Endothelial cell of umbilical vein (primary cell): ENCODE measurements around the gene TXNDC2.

Experiments
- EZH2 ChIP-seq: IDR thresholded peaks from 2 replicates; pipeline ENCODE4 v1.6.1; 2012; ENCODE audit warnings: borderline replicate concordance, low read depth, mild to moderate bottlenecking, moderate library complexity, low read length, inconsistent platforms; ENCODE audit not compliant: severe bottlenecking
- MYC ChIP-seq: IDR thresholded peaks from one replicate; pipeline ENCODE4 v1.6.1; 2011; ENCODE audit warnings: mild to moderate bottlenecking, low read depth, low read length
- POLR2A ChIP-seq: IDR thresholded peaks from 2 replicates; pipeline ENCODE4 v1.6.1; 2012; ENCODE audit warnings: low read depth, mild to moderate bottlenecking, control low read depth, low read length
- POLR2AphosphoS5 ChIP-seq: IDR thresholded peaks from 2 replicates; pipeline ENCODE4 v1.6.1; 2012; ENCODE audit warnings: low read depth, mild to moderate bottlenecking, control low read depth, low read length, moderate library complexity; ENCODE audit not compliant: insufficient read depth
- TF ChIP-seq, protein P1 (sequence below), 2 donors: IDR thresholded peaks; 1 replicate in 1 of 2; 2 replicates in 1 of 2; pipeline ENCODE4 v1.5.1; 2011; ENCODE audit warnings: low read length in 2 of 2, mild to moderate bottlenecking in 2 of 2, moderate library complexity in 2 of 2, control low read depth in 1 of 2, inconsistent platforms in 1 of 2, low read depth in 1 of 2; ENCODE audit not compliant: insufficient read depth in 1 of 2; ENCODE audit errors: extremely low read depth in 1 of 2

DNA sequence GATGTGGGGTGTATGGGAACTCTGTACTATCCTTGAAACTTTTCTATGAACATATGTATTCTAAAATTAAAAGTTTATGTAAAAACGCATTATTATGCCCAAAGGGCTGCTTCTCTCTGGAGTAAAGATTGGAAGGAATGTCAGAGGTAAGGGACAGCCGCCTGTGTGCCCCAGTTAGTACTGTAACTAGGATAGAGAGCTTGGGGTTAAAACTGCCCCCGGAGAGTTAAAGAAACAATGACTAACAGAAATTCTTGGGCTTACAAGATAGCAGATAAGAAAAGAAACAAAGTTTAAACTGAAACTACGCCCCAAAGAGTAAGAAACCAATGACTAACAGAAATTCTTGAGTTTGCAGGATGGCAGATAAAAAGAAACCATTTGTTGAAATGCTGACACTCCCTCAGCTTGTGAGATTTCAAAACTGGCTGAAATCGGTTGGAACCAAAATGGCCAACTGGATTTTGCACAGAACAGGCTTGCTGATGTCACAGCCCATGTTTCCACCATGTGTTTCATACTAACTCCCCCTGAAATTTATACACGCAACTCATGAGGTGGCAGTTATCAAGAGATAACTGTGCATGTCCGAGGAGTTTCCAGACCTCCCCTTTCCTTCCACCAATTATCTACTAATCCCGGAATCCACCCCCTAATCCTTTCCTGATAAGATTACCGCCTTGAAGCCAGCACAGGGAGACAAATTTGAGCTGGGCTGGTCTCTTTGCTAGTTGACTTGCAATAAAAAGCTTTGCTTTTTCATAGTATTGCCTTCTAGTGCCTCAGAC lies 8.7 kb upstream of the TXNDC2 start:
- TF ChIP-seq POLR2A (peak; percentile 82), POLR2AphosphoS5 (peak; percentile 82), MYC (no peak), EZH2 (no peak)
- TF ChIP-seq, protein P1, sequence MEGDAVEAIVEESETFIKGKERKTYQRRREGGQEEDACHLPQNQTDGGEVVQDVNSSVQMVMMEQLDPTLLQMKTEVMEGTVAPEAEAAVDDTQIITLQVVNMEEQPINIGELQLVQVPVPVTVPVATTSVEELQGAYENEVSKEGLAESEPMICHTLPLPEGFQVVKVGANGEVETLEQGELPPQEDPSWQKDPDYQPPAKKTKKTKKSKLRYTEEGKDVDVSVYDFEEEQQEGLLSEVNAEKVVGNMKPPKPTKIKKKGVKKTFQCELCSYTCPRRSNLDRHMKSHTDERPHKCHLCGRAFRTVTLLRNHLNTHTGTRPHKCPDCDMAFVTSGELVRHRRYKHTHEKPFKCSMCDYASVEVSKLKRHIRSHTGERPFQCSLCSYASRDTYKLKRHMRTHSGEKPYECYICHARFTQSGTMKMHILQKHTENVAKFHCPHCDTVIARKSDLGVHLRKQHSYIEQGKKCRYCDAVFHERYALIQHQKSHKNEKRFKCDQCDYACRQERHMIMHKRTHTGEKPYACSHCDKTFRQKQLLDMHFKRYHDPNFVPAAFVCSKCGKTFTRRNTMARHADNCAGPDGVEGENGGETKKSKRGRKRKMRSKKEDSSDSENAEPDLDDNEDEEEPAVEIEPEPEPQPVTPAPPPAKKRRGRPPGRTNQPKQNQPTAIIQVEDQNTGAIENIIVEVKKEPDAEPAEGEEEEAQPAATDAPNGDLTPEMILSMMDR (IDR thresholded peaks at IDR 0.05; ENCODE audit: extremely low read depth in 1 of 2, insufficient read depth in 1 of 2, low read depth in 1 of 2, low read length in 2 of 2), result no peak
